IMR-90 (cell line): ENCODE results near the gene CALR3. TPM values are rescaled to one million over a fixed set of nuclear protein-coding genes. Genes with fewer than 3 reads are reported as not detected.
A peak's percentile ranks its signal among the peaks of the same experiment; 100 is the strongest.

Experiments used
- ATAC-seq: fragments of 200-7000 bp; cut with Tn5 transposase; 2 replicates; pipeline ENCODE4 v1.9.1; 2020; ENCODE audit warnings: low read depth, mild to moderate bottlenecking, moderate library complexity
- BruUV-seq: library from RNA; stranded (reverse); fragments of 400-500 nt; replicated peaks from 2 replicates; lab custom pipeline; 2021; lab: Mats Ljungman, UMichigan
- CTCF ChIA-PET: fragments of 300-600 bp; formaldehyde crosslinking; extraction: SDS; loops from one replicate; lab custom pipeline; 2021; ENCODE audit warnings: antibody characterized with exemption; lab: Yijun Ruan, JAX
- POLR2A ChIA-PET: fragments of 300-600 bp; sonication (Branson Sonifier 250); formaldehyde crosslinking; loops from one replicate; lab custom pipeline; 2022; ENCODE audit warnings: antibody characterized with exemption; ENCODE audit not compliant: unreplicated experiment; lab: Charles Lee
- DNase-seq: peaks from one replicate; pipeline ENCODE4 v3.0.0; 2013
- H2AFZ ChIP-seq: replicated peaks from 2 replicates; pipeline ENCODE3; 2013; ENCODE audit warnings: low read length, mild to moderate bottlenecking; ENCODE audit not compliant: poor library complexity
- H2AK5ac ChIP-seq: 2 replicates; pipeline ENCODE4 v1.6.1; 2013; ENCODE audit warnings: low read depth, low read length, inconsistent platforms
- H2AK9ac ChIP-seq: replicated peaks from 2 replicates; pipeline ENCODE3; 2013; ENCODE audit warnings: mild to moderate bottlenecking, low read depth, low read length, moderate library complexity; ENCODE audit not compliant: poor library complexity
- H2BK120ac ChIP-seq: 2 replicates; pipeline ENCODE4 v1.6.1; 2013; ENCODE audit warnings: low read depth, low read length, inconsistent platforms
- H2BK15ac ChIP-seq: 3 replicates; pipeline ENCODE4 v1.6.1; 2013; ENCODE audit warnings: low read depth, low read length, inconsistent platforms
- H2BK20ac ChIP-seq: 2 replicates; pipeline ENCODE4 v1.6.1; 2013; ENCODE audit warnings: low read depth, mild to moderate bottlenecking, inconsistent platforms, low read length, moderate library complexity
- H2BK5ac ChIP-seq: 2 replicates; pipeline ENCODE4 v1.6.1; 2013; ENCODE audit warnings: mild to moderate bottlenecking, low read depth, low read length, inconsistent platforms; ENCODE audit not compliant: poor library complexity, severe bottlenecking
- H3K14ac ChIP-seq: replicated peaks from 2 replicates; pipeline ENCODE4 v1.6.1; 2013; ENCODE audit warnings: low read depth, low read length, inconsistent platforms
- H3K18ac ChIP-seq: 2 replicates; pipeline ENCODE4 v1.6.1; 2013; ENCODE audit warnings: low read depth, low read length, control low read depth
- H3K23ac ChIP-seq: 2 replicates; pipeline ENCODE4 v1.6.1; 2013; ENCODE audit warnings: low read depth, low read length, inconsistent platforms
- H3K27ac ChIP-seq: 2 replicates; pipeline ENCODE4 v1.5.1; 2013; ENCODE audit warnings: mild to moderate bottlenecking, control low read depth, low read length; ENCODE audit not compliant: insufficient read depth
- H3K27me3 ChIP-seq: 2 replicates; pipeline ENCODE4 v1.6.1; 2013; ENCODE audit warnings: low read length; ENCODE audit not compliant: control insufficient read depth, insufficient read depth
- H3K36me3 ChIP-seq: 2 replicates; pipeline ENCODE4 v1.6.1; 2013; ENCODE audit warnings: low read length, mixed read lengths; ENCODE audit not compliant: control insufficient read depth, insufficient read depth
- H3K4ac ChIP-seq: 2 replicates; pipeline ENCODE4 v1.6.1; 2013; ENCODE audit warnings: low read depth, low read length, inconsistent platforms
- H3K4me1 ChIP-seq: 2 replicates; pipeline ENCODE4 v1.6.1; 2013; ENCODE audit warnings: low read length, mixed read lengths; ENCODE audit not compliant: control insufficient read depth, insufficient read depth
- H3K4me2 ChIP-seq: 2 replicates; pipeline ENCODE4 v1.6.1; 2013; ENCODE audit warnings: low read depth, mild to moderate bottlenecking, control low read depth, low read length, moderate library complexity
- H3K4me3 ChIP-seq: 2 replicates; pipeline ENCODE4 v1.5.1; 2013; ENCODE audit warnings: low read depth, mild to moderate bottlenecking, control low read depth, low read length, moderate library complexity; ENCODE audit not compliant: insufficient read depth
- H3K56ac ChIP-seq: 2 replicates; pipeline ENCODE4 v1.6.1; 2013; ENCODE audit warnings: low read length, inconsistent platforms; ENCODE audit not compliant: insufficient read depth; ENCODE audit errors: extremely low read depth
- H3K79me1 ChIP-seq, 2 experiments: 2 replicates each; pipeline ENCODE4 v1.6.1; 2013; ENCODE audit warnings: low read length in 2 of 2, inconsistent platforms in 1 of 2, low read depth in 1 of 2
- H3K9ac ChIP-seq: 2 replicates; pipeline ENCODE4 v1.6.1; 2013; ENCODE audit warnings: low read depth, low read length, control low read depth
- H3K9me1 ChIP-seq: 2 replicates; pipeline ENCODE4 v1.6.1; 2013; ENCODE audit warnings: low read length, inconsistent platforms; ENCODE audit not compliant: insufficient read depth
- H3K9me3 ChIP-seq: 2 replicates; pipeline ENCODE4 v1.6.1; 2013; ENCODE audit warnings: low read length; ENCODE audit not compliant: control insufficient read depth, insufficient read depth
- H4K20me1 ChIP-seq: 2 replicates; pipeline ENCODE4 v1.6.1; 2013; ENCODE audit warnings: low read length, inconsistent platforms; ENCODE audit not compliant: insufficient read depth
- H4K5ac ChIP-seq: 2 replicates; pipeline ENCODE4 v1.6.1; 2013; ENCODE audit warnings: mild to moderate bottlenecking, low read depth, low read length, control low read depth
- H4K8ac ChIP-seq, 2 experiments: 2 replicates each; pipeline ENCODE4 v1.6.1; 2013; ENCODE audit warnings: low read depth in 2 of 2, low read length in 2 of 2, control low read depth in 1 of 2, inconsistent platforms in 1 of 2
- H4K91ac ChIP-seq: 2 replicates; pipeline ENCODE4 v1.6.1; 2013; ENCODE audit warnings: low read depth, low read length, inconsistent platforms; ENCODE audit not compliant: insufficient read depth
- BHLHE40 ChIP-seq: fragments of 150-350 bp; IDR thresholded peaks from 2 replicates; pipeline ENCODE4 v1.6.1; 2016; ENCODE audit warnings: mild to moderate bottlenecking, low read depth, low read length
- CEBPB ChIP-seq: IDR thresholded peaks from 2 replicates; pipeline ENCODE4 v1.6.1; 2012; ENCODE audit warnings: low read depth, low read length, improper control_type of control experiment
- CHD1 ChIP-seq: IDR thresholded peaks from 2 replicates; pipeline ENCODE4 v1.6.1; 2012; ENCODE audit warnings: low read depth, low read length, improper control_type of control experiment
- FOS ChIP-seq: fragments of 150-350 bp; IDR thresholded peaks from 2 replicates; pipeline ENCODE4 v1.6.1; 2016; ENCODE audit warnings: low read depth, low read length
- MAFK ChIP-seq: IDR thresholded peaks from 2 replicates; pipeline ENCODE4 v1.6.1; 2012; ENCODE audit warnings: low read depth, low read length, improper control_type of control experiment
- MAZ ChIP-seq: IDR thresholded peaks from 2 replicates; pipeline ENCODE4 v1.6.1; 2012; ENCODE audit warnings: low read depth, mild to moderate bottlenecking, low read length, improper control_type of control experiment, moderate library complexity, borderline replicate concordance
- MXI1 ChIP-seq: IDR thresholded peaks from 2 replicates; pipeline ENCODE4 v1.6.1; 2012; ENCODE audit warnings: low read depth, mild to moderate bottlenecking, low read length, moderate library complexity, borderline replicate concordance
- NFE2L2 ChIP-seq: fragments of 150-350 bp; IDR thresholded peaks from 2 replicates; pipeline ENCODE4 v1.6.1; 2016; ENCODE audit warnings: low read depth, mild to moderate bottlenecking, low read length
- POLR2A ChIP-seq: IDR thresholded peaks from 2 replicates; pipeline ENCODE4 v1.6.1; 2012; ENCODE audit warnings: mild to moderate bottlenecking, low read depth, low read length
- RAD21 ChIP-seq: IDR thresholded peaks from 2 replicates; pipeline ENCODE4 v1.6.1; 2012; ENCODE audit warnings: low read length, improper control_type of control experiment
- RCOR1 ChIP-seq: IDR thresholded peaks from 2 replicates; pipeline ENCODE4 v1.6.1; 2012; ENCODE audit warnings: mild to moderate bottlenecking, low read length, improper control_type of control experiment; ENCODE audit not compliant: insufficient replicate concordance
- RFX5 ChIP-seq: IDR thresholded peaks from 2 replicates; pipeline ENCODE4 v1.8.0; 2012; ENCODE audit warnings: low read depth, mild to moderate bottlenecking, low read length, moderate library complexity
- SMC3 ChIP-seq: fragments of 150-350 bp; IDR thresholded peaks from 2 replicates; pipeline ENCODE4 v1.6.1; 2016; ENCODE audit warnings: low read depth, mild to moderate bottlenecking, antibody characterized with exemption, low read length, moderate library complexity
- WGBS, 2 experiments: methylation state at CpG; one replicate each; pipeline versions ENCODE4 v1.1.5 to v1.1.7; 2013; ENCODE audit warnings: missing lambda C conversion rate in 2 of 2; ENCODE audit not compliant: insufficient read length in 1 of 2; ENCODE audit errors: extremely low coverage in 2 of 2; 5-methylcytosine and 5-hydroxymethylcytosine counted together
- dilution Hi-C: fragments of 300-500 bp; cut with HindIII; formaldehyde crosslinking; loops from one replicate; pipeline ENCODE4 v1.14.3; 2018; ENCODE audit warnings: low sequenced_read_pairs; ENCODE audit not compliant: unreplicated experiment
- in situ Hi-C: fragments of 300-500 bp; cut with MboI; formaldehyde crosslinking; loops from 3 replicates; pipeline ENCODE4 v1.14.3; 2019; ENCODE audit warnings: low sequenced_read_pairs, inconsistent platforms, mixed read lengths
- intact Hi-C: fragments of 100-400 bp; cut with micrococcal nuclease; formaldehyde crosslinking; loops from 2 replicates; pipeline ENCODE4 v1.10.0; 2022
- polyA plus RNA-seq, 3 experiments: library from polyadenylated mRNA; depleted of rRNA; stranded (reverse); fragments of >200 nt; gene quantifications; 2 replicates each; pipeline ENCODE4 v1.2.3, GENCODE V29; 2012; ENCODE audit warnings: low replicate concordance in 1 of 3
- total RNA-seq: library from RNA; depleted of rRNA; stranded (reverse); fragments of >200 nt; gene quantifications from 2 replicates; pipeline ENCODE4 v1.2.3, GENCODE V29; 2012
- TF ChIP-seq, protein P1 (sequence below): fragments of 150-350 bp; IDR thresholded peaks from 2 replicates; pipeline ENCODE4 v1.6.1; 2017; ENCODE audit warnings: mild to moderate bottlenecking, antibody characterized with exemption, low read length, low read depth
- TF ChIP-seq, protein P2 (sequence below): fragments of 150-350 bp; IDR thresholded peaks from 2 replicates; pipeline ENCODE4 v1.6.1; 2016; ENCODE audit warnings: low read depth, mild to moderate bottlenecking, low read length, moderate library complexity, borderline replicate concordance

CALR3 gene
- total and polyA plus RNA-seq, 2 of the 4 experiments (the other 2 are of a cell fraction), result not detected

DNA sequence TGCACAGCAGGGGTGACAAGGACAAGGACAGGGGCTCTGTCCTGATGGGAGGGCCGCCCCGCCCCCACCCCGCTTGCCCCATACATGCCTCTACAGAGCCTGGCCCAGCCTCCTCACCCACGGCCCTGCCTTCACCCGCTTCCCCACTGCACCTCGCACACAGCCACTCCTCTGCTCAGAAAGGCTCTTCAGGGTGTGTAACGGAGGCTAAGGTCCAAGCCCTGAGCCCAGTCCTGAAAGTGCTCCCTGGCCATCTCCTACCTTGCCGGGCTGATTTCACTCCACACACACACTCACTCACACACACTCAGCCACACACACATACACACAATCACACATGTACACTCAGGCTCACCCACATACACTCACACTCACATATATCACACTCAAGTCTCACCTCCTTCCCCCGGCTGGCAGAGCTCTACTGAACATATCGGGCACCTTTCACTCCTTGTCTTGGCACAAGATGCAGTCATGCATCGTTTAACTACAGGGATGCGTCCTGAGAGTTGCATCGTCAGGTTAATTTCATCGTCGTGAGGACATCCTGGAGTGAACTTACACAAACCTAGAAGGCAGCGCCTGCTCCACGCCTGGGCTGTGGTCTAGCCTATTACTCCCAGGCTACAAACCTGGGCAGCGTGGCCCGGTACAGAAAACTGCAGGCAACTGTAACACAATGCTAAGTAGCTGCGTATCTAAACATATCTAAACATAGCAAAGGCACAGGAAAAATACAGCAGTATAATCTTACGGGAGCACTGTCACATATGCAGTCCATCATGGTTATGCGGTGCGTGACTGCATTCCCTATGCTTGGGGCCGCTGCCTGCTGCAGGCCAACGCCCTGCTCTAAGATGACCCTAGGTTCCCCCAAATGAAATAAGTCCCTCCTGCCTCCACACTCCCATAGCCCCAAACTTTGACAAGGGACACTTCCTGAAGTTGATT, 37.3 kb downstream of the CALR3 start:
- CTCF ChIA-PET, result no interaction called here
- Histone ChIP-seq H3K27ac (no peak overlapping the region), H3K27me3 (no peaks in the 10 kb centered on the region), H4K91ac (no peak overlapping the region), H4K5ac (peak overlapping the region; percentile 42; the same call in 1 of the 2 replicates), H3K9me3 (no peaks in the 10 kb centered on the region), H2BK120ac (peak overlapping the region; percentile 14; the same call in 1 of the 2 replicates), H2BK5ac (no peak overlapping the region), H3K56ac (no peak overlapping the region), H3K36me3 (no peaks in the 10 kb centered on the region), H3K9ac (no peak overlapping the region), H3K4me3 (no peak overlapping the region), H4K20me1 (peaks cover 90% of the 10 kb centered on the region), H2AFZ (peak overlapping the region; percentile 5), H2AK5ac (peak overlapping the region; percentile 96), H2BK20ac (no peak overlapping the region), H3K23ac (no peak overlapping the region), H2BK15ac (no peak overlapping the region), H4K8ac (peak overlapping the region in 1 of 2 experiments; percentile 80; a peak in 1 of 4 replicates), H3K79me1 (peaks cover 65 to 96% of the 10 kb centered on the region in 2 experiments), H3K9me1 (peaks cover 48% of the 10 kb centered on the region), H3K4ac (peak overlapping the region; percentile 85), H3K4me2 (no peak overlapping the region), H2AK9ac (peak overlapping the region; percentile 97), H3K14ac (peak overlapping the region; percentile 60; the same call in 1 of the 2 replicates), H3K4me1 (peaks cover 23% of the 10 kb centered on the region), H3K18ac (no peak overlapping the region)
- dilution Hi-C loops, result no loop called here
- POLR2A ChIA-PET, result no interaction called here
- intact Hi-C loops, result no loop called here
- in situ Hi-C loops, result no loop called here
- no peak for ATAC-seq
- no TSS peak for BruUV-seq
- DNase-seq, result no peak
- 84% methylated on average over 12 of the region's 25 CpGs; no CpG with 5 or more reads in 1 of the 2 experiments for WGBS, 2 experiments
- no peak for TF ChIP-seq BHLHE40
- no peak for TF ChIP-seq RFX5
- TF ChIP-seq RAD21, result no peak
- TF ChIP-seq, protein P1, sequence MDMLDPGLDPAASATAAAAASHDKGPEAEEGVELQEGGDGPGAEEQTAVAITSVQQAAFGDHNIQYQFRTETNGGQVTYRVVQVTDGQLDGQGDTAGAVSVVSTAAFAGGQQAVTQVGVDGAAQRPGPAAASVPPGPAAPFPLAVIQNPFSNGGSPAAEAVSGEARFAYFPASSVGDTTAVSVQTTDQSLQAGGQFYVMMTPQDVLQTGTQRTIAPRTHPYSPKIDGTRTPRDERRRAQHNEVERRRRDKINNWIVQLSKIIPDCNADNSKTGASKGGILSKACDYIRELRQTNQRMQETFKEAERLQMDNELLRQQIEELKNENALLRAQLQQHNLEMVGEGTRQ, result no peak
- no peak for TF ChIP-seq MAZ
- TF ChIP-seq, protein P2, sequence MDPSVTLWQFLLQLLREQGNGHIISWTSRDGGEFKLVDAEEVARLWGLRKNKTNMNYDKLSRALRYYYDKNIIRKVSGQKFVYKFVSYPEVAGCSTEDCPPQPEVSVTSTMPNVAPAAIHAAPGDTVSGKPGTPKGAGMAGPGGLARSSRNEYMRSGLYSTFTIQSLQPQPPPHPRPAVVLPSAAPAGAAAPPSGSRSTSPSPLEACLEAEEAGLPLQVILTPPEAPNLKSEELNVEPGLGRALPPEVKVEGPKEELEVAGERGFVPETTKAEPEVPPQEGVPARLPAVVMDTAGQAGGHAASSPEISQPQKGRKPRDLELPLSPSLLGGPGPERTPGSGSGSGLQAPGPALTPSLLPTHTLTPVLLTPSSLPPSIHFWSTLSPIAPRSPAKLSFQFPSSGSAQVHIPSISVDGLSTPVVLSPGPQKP, result no peak
- no peak for TF ChIP-seq CHD1
- TF ChIP-seq NFE2L2, result no peak
- no peak for TF ChIP-seq MXI1
- no peak for TF ChIP-seq FOS
- TF ChIP-seq MAFK, result no peak
- no peak for TF ChIP-seq CEBPB
- TF ChIP-seq SMC3, result no peak
- TF ChIP-seq RCOR1, result no peak
- TF ChIP-seq POLR2A, result no peak
